WERI-Rb-1 (cell line): ENCODE data around the gene POLR2H.
"Not testable (repeated sequence)": the region's sequence is repeated elsewhere in the genome, so short reads cannot be mapped to it uniquely, and the experiment has no call there.

Source experiments
- DNase-seq: peaks from one replicate; pipeline ENCODE4 v3.0.0-alpha.2; 2020
- H3K27ac ChIP-seq: fragments of 250-450 bp; sonication (Bioruptor Pico); 2 replicates; pipeline ENCODE4 v1.5.1; 2020; ENCODE audit warnings: mild to moderate bottlenecking, moderate library complexity
- H3K27me3 ChIP-seq: fragments of 250-450 bp; sonication (Bioruptor Pico); 2 replicates; pipeline ENCODE4 v1.5.1; 2021; ENCODE audit warnings: mild to moderate bottlenecking, low read depth, moderate library complexity; ENCODE audit not compliant: insufficient read depth, severe bottlenecking
- H3K36me3 ChIP-seq: fragments of 250-450 bp; sonication (Bioruptor Pico); 2 replicates; pipeline ENCODE4 v1.5.1; 2020; ENCODE audit warnings: mild to moderate bottlenecking, moderate library complexity
- H3K4me3 ChIP-seq: 2 replicates; pipeline ENCODE4 v1.5.1; 2011; ENCODE audit warnings: low read depth, mild to moderate bottlenecking, control low read depth, low read length
- H3K9me3 ChIP-seq: fragments of 250-450 bp; sonication (Bioruptor Pico); 2 replicates; pipeline ENCODE4 v1.5.1; 2021; ENCODE audit warnings: mild to moderate bottlenecking, moderate library complexity; ENCODE audit not compliant: severe bottlenecking
- TF ChIP-seq, protein P1 (sequence below): IDR thresholded peaks from 2 replicates; pipeline ENCODE4 v1.5.1; 2011; ENCODE audit warnings: low read depth, mild to moderate bottlenecking, control low read depth, inconsistent platforms, low read length

Gene POLR2H

GRCh38 chr3:184336547-184337398 is 24.7 kb upstream of the POLR2H start:
- no peak for DNase-seq
- Histone ChIP-seq H3K36me3 (peaks cover 39% of the 10 kb centered on the region), H3K27ac (peak overlapping the region; percentile 93), H3K4me3 (peak overlapping the region; percentile 62), H3K9me3 (no peaks in the 10 kb centered on the region), H3K27me3 (no peaks in the 10 kb centered on the region)
- TF ChIP-seq, protein P1, sequence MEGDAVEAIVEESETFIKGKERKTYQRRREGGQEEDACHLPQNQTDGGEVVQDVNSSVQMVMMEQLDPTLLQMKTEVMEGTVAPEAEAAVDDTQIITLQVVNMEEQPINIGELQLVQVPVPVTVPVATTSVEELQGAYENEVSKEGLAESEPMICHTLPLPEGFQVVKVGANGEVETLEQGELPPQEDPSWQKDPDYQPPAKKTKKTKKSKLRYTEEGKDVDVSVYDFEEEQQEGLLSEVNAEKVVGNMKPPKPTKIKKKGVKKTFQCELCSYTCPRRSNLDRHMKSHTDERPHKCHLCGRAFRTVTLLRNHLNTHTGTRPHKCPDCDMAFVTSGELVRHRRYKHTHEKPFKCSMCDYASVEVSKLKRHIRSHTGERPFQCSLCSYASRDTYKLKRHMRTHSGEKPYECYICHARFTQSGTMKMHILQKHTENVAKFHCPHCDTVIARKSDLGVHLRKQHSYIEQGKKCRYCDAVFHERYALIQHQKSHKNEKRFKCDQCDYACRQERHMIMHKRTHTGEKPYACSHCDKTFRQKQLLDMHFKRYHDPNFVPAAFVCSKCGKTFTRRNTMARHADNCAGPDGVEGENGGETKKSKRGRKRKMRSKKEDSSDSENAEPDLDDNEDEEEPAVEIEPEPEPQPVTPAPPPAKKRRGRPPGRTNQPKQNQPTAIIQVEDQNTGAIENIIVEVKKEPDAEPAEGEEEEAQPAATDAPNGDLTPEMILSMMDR, result no peak

DNA sequence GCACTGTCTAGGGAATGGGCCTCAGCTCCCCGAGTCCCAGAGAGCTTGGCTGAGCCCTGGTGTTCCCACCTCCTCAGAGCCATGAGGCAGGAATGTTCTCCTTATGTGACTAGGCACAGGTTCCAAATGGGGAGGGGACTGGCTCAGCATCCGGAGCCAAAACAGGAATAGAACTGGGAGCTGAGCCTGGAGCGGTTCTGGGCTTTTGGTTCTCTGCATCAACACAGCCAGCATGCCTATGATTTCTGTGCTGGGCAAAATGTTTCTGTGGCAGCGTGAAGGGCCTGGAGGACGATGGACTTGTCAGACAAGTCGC is 24.2 kb upstream of the POLR2H start, which contains the start of gene FAM131A:
FAM131A (plus strand) TSS at position 202 of the 316 bp plus-strand sequence; CDS start at position 233, 31 bp downstream.
- Histone ChIP-seq H3K27me3 (no peaks in the 10 kb centered on the region), H3K27ac (peak within 1 kb of the TSS; percentile 93), H3K4me3 (peak within 1 kb of the TSS; percentile 62), H3K9me3 (no peaks in the 10 kb centered on the region), H3K36me3 (peaks cover 33% of the 10 kb centered on the region)
- DNase-seq, result no peak
- TF ChIP-seq, protein P1, result no peak

GRCh38 chr3:184337981-184338380 is 23.5 kb upstream of the POLR2H start:
- no peak for DNase-seq
- Histone ChIP-seq H3K4me3 (no peak overlapping the region), H3K27ac (no peak overlapping the region), H3K27me3 (no peaks in the 10 kb centered on the region), H3K36me3 (peaks cover 27% of the 10 kb centered on the region), H3K9me3 (no peaks in the 10 kb centered on the region)
- TF ChIP-seq, protein P1, result no peak

GRCh38 chr3:184338511-184338945 is 23.0 kb upstream of the POLR2H start:
- Histone ChIP-seq H3K9me3 (no peaks in the 10 kb centered on the region), H3K36me3 (peaks cover 27% of the 10 kb centered on the region), H3K27ac (peak overlapping the region; percentile 37; the same call in 1 of the 2 replicates), H3K27me3 (no peaks in the 10 kb centered on the region), H3K4me3 (no peak overlapping the region)
- DNase-seq, result no peak
- TF ChIP-seq, protein P1, result no peak

GRCh38 chr3:184339001-184339400 is 22.5 kb upstream of the POLR2H start:
- peak overlapping the region; percentile 37 for H3K27ac ChIP-seq
- H3K9me3 ChIP-seq, result no peaks in the 10 kb centered on the region
- TF ChIP-seq, protein P1, result no peak
- H3K36me3 ChIP-seq, result peaks cover 24% of the 10 kb centered on the region
- DNase-seq, result no peak
- no peak overlapping the region for H3K4me3 ChIP-seq
- H3K27me3 ChIP-seq, result no peaks in the 10 kb centered on the region

GRCh38 chr3:184339451-184340135 is 21.9 kb upstream of the POLR2H start:
- not testable (repeated sequence) for H3K9me3 ChIP-seq, H3K27me3 ChIP-seq, H3K4me3 ChIP-seq
- peak; percentile 75 for DNase-seq
- H3K27ac ChIP-seq, result peak overlapping the region; percentile 37
- H3K36me3 ChIP-seq, result peaks cover 18% of the 10 kb centered on the region
